ENCODE results near the gene ERICH6B. TPM values are rescaled to one million over a fixed set of nuclear protein-coding genes. Genes with fewer than 3 reads are reported as not detected.
A peak's percentile ranks its signal among the peaks of the same experiment; 100 is the strongest.

Gene ERICH6B
- total and polyA plus RNA-seq, 2 of the 13 experiments (the other 11 are each of a cell fraction or from before 2014, with no cell fraction given), result not detected

DNA sequence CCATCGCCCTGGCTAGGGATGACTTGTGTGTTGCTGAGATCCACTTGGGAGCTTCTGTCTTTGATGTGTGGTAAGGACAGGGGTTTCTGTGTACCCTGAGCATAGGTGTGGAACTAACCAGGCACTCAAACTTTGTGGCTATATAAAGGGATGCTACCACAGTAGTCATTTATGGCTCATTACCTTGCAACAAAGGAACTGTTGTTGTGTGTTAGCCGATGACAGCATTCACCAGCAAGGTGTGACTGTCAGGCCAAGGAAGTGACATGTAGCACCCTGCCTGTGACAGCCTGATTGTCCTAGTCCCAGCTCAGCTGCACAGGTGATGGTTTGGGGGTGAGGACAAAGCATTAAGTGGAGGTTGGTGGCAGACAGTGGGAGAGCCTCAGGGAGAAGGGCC, 77.2 kb downstream of the ERICH6B start:
- DNase-seq (ENCODE audit: low spot score) (no peak), ATAC-seq (peak; percentile 17), FAIRE-seq (no peak)
- H2AFZ ChIP-seq (ENCODE audit: low read length), result no peak overlapping the region
- H3K27me3 ChIP-seq (ENCODE audit: control insufficient read depth in 1 of 2, insufficient read depth in 2 of 2, low read length in 2 of 2), result no peaks in the 10 kb centered on the region
- H3K79me2 ChIP-seq (ENCODE audit: insufficient read depth, low read length), result no peaks in the 10 kb centered on the region
- BruUV-seq (replicated peaks), result no TSS peak
- intact Hi-C loops (cut with micrococcal nuclease; ENCODE audit: unreplicated experiment), result no loop called here
- no peak overlapping the region for H3K27ac ChIP-seq (ENCODE audit: extremely low read length, insufficient read depth, low read length)
- no peaks in the 10 kb centered on the region for H4K20me1 ChIP-seq (ENCODE audit: insufficient read depth, low read length)
- no peak overlapping the region for H3K4me2 ChIP-seq (ENCODE audit: low read depth, low read length)
- POLR2A ChIA-PET, result no interaction called here
- H3K36me3 ChIP-seq (replicated peaks in 1 of 2; ENCODE audit: control insufficient read depth in 1 of 2, insufficient read depth in 2 of 2, low read length in 2 of 2), result peaks cover 9 to 25% of the 10 kb centered on the region in 2 experiments
- H3K9ac ChIP-seq (ENCODE audit: insufficient read depth, low read depth, low read length), result no peak overlapping the region
- CTCF ChIA-PET (ENCODE audit: low intra/inter-chr PET ratio, low total read pairs), result no interaction called here
- H3K9me3 ChIP-seq (ENCODE audit: low read length), result no peaks in the 10 kb centered on the region
- in situ Hi-C loops (cut with HindIII; ENCODE audit: extremely low pct_ligation_motif_present, low pct_unique_long_range_greater_than_20kb), result no loop called here
- no peaks in the 10 kb centered on the region for H3K4me1 ChIP-seq (ENCODE audit: insufficient read depth, low read length)
- WGBS (ENCODE audit: low lambda C conversion rate), result 79% methylated on average over 2 of the region's 2 CpGs
- H3K4me3 ChIP-seq (replicated peaks in 1 of 3; ENCODE audit: insufficient read depth in 1 of 3, low read depth in 2 of 3, low read length in 3 of 3), result no peak overlapping the region
- TF ChIP-seq CBFB (CRISPR knock-in tag; IDR thresholded peaks at IDR 0.05) (no peak), KLF12 (CRISPR knock-in tag; IDR thresholded peaks at IDR 0.05; ENCODE audit: borderline replicate concordance) (no peak), ERF (CRISPR knock-in tag; IDR thresholded peaks at IDR 0.05) (no peak), HNF4G (IDR thresholded peaks at IDR 0.05; ENCODE audit: borderline replicate concordance, low read depth, low read length) (no peak), HNF4G (CRISPR knock-in tag; IDR thresholded peaks at IDR 0.05; ENCODE audit: borderline replicate concordance, low read depth) (no peak), USF2 (IDR thresholded peaks at IDR 0.05; ENCODE audit: low read depth, low read length) (no peak), USF2 (CRISPR knock-in tag; IDR thresholded peaks at IDR 0.05; ENCODE audit: borderline replicate concordance) (no peak), POLR2AphosphoS5 (IDR thresholded peaks at IDR 0.05; ENCODE audit: low read depth, low read length) (no peak), ZNF362 (CRISPR knock-in tag; IDR thresholded peaks at IDR 0.05; ENCODE audit: borderline replicate concordance) (no peak), THYN1 (CRISPR knock-in tag; IDR thresholded peaks at IDR 0.05; ENCODE audit: borderline replicate concordance, low read depth) (no peak), TRAFD1 (CRISPR knock-in tag; IDR thresholded peaks at IDR 0.05; ENCODE audit: borderline replicate concordance) (no peak), MBD4 (IDR thresholded peaks at IDR 0.05; ENCODE audit: borderline replicate concordance, low read length) (no peak), ZBTB37 (CRISPR knock-in tag; IDR thresholded peaks at IDR 0.05) (no peak), FOXC1 (CRISPR knock-in tag; IDR thresholded peaks at IDR 0.05; ENCODE audit: borderline replicate concordance) (no peak)
